ENCODE data around the gene HIVEP3.
"Not testable (repeated sequence)": the region's sequence is repeated elsewhere in the genome, so short reads cannot be mapped to it uniquely, and the experiment has no call there.

The HIVEP3 gene

GRCh38 chr1:41580520-41581172, 338.1 kb downstream of the HIVEP3 start:
- no peak for DNase-seq (ENCODE audit: low spot score)

GRCh38 chr1:41580021-41580420, 338.7 kb downstream of the HIVEP3 start:
- DNase-seq (ENCODE audit: low spot score) = no peak

GRCh38 chr1:41578712-41579335, 339.9 kb downstream of the HIVEP3 start:
- DNase-seq (ENCODE audit: low spot score) = peak; percentile 40

DNA sequence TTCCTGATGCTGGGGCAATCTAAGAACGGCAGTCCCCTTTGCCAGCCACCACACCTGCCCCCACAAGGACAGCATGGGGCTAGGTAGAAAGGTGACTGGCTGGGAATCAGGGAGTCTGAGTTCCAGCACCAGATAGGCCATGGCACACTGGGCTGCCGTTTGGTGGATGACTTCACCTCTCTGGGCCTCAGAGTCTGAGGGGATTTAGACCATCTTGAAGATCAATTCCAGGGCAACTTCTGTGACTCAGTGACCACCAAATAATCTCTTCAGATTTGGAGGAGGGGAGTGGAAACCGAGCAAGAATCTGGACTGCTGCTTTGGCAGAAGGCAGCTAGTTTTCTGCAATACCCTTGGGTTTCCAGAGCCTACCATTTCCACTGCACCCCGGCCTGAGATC, 342.1 kb downstream of the HIVEP3 start:
- no peak for DNase-seq (ENCODE audit: low spot score)

GRCh38 chr1:41576206-41576605, 342.5 kb downstream of the HIVEP3 start:
- no peak for DNase-seq (ENCODE audit: low spot score)

GRCh38 chr1:41574842-41575241, 343.9 kb downstream of the HIVEP3 start:
- DNase-seq (ENCODE audit: low spot score) = peak; percentile 31

- peak; percentile 82 for DNase-seq (ENCODE audit: low spot score)
Observed at GRCh38 chr1:41573785-41574713, 344.7 kb downstream of the HIVEP3 start.

DNA sequence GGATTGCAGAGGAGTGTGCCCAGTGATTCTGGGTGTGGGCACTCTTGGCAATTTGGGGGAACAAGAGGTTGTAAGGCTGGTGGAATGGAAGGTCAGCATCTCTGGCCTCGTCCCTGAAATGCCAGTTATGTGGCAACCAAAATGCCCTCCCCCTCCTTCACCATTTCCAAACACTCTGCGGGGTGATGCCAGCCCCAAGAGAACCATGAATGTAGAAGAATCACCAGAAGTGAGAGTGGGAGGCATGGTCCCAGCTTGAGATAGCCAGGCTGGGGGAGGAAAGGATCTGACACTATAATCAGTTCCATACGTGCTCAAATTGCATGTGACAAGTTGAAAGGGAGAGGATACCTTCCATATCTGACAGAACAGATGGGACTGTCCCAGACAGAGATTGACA, 345.5 kb downstream of the HIVEP3 start:
- DNase-seq (ENCODE audit: low spot score) = no peak

- no peak for DNase-seq (ENCODE audit: low spot score)
Observed at GRCh38 chr1:41572224-41572623, 346.5 kb downstream of the HIVEP3 start.

DNA sequence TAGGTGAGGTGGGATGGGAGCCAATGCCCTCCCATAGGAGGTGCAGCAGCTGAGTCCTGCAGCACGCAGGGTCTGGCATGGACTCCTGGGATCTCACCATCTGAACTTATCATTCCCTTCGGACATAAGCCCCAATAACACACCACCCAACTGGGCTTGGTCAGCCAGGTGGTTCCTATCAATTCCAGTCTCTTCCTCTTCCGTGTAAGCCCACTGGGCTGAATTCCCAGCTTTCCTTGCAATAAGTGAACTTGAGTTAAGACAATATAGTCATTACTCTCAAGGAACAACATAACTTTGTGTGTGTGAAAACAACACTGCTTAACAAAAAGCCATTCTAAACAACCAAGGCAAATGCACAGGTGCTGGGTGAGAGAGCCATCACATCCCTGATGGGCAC, 347.7 kb downstream of the HIVEP3 start:
- no peak for DNase-seq (ENCODE audit: low spot score)

- DNase-seq (ENCODE audit: low spot score) = no peak
Observed at GRCh38 chr1:41568204-41568603, 350.5 kb downstream of the HIVEP3 start.

DNA sequence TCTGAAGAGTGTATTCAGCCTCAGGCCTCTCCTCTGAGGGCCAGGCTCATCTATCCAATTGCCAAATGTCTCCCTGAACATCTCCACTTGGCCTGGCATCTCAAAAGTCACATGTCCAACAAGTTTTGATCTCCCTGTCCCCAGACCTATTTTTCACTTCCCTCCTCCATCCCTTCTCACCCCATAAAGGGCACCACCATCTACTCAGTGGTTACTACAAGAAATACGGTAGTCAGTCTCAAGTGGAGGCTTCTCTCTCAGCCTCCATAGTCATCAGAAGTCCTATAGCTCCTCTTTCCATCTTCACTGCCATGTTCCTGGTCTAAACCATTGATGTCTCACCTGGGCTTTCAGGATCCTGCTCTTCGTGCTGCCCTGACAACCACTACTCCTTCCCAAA, 351.8 kb downstream of the HIVEP3 start:
- DNase-seq (ENCODE audit: low spot score) = no peak

DNA sequence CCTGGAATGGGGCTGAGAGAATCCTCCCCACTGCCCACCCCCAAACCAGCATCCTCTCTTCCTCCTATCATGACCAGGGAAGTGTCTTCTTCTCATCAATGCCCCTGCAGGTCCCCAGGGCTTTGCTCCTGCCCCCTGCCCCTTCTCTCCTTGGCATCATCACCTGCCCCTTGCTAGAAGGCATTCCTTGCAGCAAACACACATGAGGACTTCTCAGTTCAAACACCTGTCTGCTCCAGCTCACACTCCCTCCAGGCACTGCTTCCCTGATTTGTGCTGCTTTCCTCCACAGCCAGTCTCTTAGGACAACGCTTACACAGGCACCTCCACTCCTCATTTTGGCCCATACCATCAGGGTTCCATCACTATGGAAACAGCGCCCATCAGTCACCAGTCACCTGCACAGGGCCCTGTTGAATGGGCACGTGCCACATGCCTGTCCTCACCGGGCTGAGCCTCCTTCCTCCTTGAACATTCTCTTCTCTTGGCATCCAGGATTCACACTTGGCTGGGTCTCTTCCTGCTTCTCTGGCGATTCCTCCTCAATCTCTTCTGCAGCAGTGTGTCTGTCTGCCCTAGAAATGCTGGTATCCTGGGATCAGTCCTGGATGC, 352.3 kb downstream of the HIVEP3 start:
- no peak for DNase-seq (ENCODE audit: low spot score)

DNA sequence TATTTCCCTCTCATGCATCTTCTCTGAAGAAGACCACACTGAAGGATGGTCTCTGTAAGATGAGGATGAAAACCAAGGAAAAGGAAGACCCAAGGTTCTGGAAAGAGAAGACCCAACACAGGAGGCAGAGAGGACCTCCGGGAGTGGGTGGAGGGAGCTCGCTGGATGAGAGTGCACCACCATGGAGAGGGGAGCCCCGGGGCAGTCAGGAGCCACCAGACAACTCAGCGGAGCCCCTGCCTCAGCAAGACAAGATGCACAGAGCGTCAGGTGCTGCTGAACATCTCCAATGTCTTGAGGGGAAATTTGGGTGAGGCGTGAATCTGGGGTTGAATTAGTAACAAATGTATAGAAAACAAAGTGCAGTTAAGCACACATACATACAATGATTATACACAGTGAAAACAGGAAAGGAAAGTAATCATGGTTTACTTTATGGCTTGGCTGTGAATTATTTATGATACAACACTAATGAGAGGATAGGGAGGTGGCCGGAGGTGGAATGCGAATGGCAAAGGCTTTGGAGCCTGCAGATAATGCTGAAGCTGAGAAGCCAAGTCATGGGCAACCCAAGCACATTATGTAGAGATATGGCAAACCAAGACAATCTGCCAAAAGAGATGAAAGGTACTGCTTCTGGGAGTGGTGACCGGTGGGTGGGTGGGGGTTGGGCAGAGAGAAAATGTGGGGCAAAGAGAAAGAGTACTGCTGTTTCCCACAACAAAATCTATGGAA, 353.8 kb downstream of the HIVEP3 start:
- DNase-seq (ENCODE audit: low spot score) = no peak

GRCh38 chr1:41562328-41562727, 356.4 kb downstream of the HIVEP3 start:
- DNase-seq (ENCODE audit: low spot score) = no peak

DNA sequence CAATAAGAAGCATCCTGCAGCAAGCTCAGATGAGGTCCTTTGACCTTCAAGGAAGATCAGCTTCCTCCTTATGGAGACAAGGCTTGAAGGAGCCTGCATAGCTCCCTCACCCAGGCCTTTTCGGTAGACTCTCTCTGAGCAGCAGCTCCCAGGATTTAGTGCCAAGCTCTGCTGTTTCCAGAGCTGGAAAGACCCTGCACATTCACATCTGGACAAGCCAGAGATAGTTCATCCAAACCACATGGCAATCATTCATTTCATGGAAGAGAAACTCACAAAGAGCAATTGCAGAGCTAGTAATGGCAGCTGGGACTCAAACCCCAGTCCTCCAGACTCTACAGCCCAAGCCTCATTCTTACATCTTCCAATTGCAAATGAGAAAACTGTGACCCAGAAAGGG, 357.8 kb downstream of the HIVEP3 start:
- DNase-seq (ENCODE audit: low spot score) = no peak

DNA sequence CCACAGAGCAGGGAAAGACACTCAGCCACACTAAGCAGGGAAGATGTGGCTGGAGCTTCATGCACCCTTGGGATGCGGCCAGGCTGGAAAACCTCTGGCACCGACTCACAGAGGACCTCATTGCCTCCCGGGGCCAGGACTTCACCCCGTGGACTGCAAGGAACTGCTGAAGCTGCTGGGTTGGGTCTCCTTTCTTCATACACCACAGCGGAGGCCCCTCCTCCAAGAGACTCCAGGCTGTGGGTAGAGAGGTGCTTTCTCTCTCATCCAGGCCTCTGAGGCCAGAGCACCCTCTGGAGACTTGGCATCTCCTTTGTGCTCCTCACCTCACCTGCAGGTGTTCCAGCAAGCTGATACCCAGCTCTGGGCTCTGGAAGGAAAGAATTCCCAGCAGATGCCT, 358.2 kb downstream of the HIVEP3 start:
- DNase-seq (ENCODE audit: low spot score) = no peak

DNA sequence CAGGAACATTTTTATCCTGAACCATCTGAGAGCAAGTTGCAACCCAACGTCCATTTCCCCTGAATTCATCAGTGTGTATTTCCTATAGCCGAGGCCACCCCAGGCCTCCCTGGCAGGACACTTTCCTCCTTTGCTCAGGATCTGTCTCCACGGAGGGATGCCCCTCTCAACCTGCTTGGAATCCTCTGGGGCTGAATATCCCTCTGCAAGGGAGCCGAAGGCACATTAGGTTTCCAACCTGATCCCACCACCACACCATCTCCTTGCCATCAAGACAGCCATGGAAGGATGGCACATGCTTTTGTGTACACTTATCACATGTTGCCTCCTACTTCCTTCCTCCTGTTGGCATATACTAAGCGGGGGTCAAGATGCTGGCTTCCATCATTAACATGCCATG, 359.4 kb downstream of the HIVEP3 start:
- no peak for DNase-seq (ENCODE audit: low spot score)

DNA sequence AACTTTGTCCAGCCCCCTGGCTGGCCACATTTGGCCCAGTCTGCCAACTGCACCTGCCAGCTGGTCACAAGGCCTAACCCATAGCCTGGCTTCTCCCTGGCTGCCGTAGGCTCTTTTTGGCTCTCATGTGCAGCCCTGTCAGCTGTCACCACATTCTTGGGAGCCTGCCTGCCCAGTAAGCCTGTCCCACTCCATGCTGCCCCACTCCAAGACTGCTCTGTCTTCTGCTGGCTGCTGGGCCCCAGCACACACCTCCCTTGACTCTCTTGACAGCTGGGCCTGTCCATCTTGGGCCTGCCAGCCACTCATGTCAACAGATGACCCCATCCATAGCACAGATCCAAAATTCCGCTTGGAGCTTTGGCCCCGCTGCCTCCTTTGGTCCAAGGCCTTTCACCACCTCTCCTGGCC, 360.0 kb downstream of the HIVEP3 start:
- DNase-seq (ENCODE audit: low spot score) = no peak

DNA sequence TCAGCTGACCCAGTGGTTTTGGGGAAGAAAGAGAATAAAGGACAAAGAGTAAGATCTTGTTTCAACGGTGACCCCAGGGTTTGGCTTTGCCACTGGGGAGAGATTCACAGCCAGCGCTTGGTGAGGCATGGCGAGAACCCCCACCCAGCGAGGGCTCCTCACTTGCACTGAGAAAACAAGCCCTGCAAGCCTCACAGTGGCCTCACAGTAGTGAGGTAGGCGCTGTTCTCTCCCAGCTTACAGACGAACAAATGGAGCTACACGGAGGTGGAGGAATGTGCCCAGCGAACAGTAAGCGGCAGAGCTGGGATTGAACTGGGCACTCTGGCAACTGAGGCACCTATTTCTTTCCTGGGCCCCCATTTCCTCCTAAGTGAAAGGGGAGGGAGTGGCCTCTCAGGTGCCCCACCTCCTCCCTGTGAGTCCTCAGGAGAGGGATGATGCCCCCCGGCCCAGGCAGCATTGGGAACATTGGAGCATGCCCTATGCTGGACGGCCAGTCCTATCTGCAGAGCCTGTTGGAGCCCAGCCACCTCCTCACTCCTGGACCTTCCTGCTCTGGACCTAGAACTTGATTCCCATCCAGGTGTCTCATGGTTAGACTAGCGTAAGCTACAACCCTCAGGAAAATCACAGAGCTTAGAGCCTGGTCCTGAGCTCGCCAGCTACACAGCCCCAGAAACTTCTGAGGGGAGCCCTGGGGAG, 360.8 kb downstream of the HIVEP3 start:
- DNase-seq (ENCODE audit: low spot score) = no peak

GRCh38 chr1:41554746-41555145, 364.0 kb downstream of the HIVEP3 start:
- not testable (repeated sequence) for DNase-seq (ENCODE audit: low spot score)

Measured in kidney tubule cell (primary cell).